K562 (cell line): ENCODE results near the gene GRAMD2B. TPM values are rescaled to one million over a fixed set of nuclear protein-coding genes. Genes with fewer than 3 reads are reported as not detected.
A peak's percentile ranks its signal among the peaks of the same experiment; 100 is the strongest.

ENCODE experiments used
- BCOR ChIP-seq: fragments of 450-650 bp; IDR thresholded peaks from 2 replicates; pipeline ENCODE4 v1.6.1; 2016
- BMI1 ChIP-seq: fragments of 150-350 bp; IDR thresholded peaks from 2 replicates; pipeline ENCODE4 v1.6.1; 2014; ENCODE audit warnings: low read length
- CEBPG ChIP-seq, 3 experiments: fragments of 200-800 bp in 1 of 3; sonication (Bioruptor generic) in 1 of 3; sonication (generic) in 1 of 3; formaldehyde crosslinking in 1 of 3; IDR thresholded peaks in 2 of 3; conservative IDR thresholded peaks in 1 of 3; 2 replicates each; pipeline versions ENCODE4 v1.6.1 to v1.8.0; 2016 to 2022; ENCODE audit warnings: missing compliant biosample characterization in 2 of 3, missing genetic modification characterization in 2 of 3, mild to moderate bottlenecking in 1 of 3, missing genetic modification reagents in 1 of 3
- HDAC8 ChIP-seq: fragments of 450-650 bp; IDR thresholded peaks from 2 replicates; pipeline ENCODE4 v1.6.1; 2016; ENCODE audit warnings: mild to moderate bottlenecking, missing genetic modification characterization, moderate library complexity, missing compliant biosample characterization
- HNRNPLL ChIP-seq: fragments of 200-400 bp; formaldehyde crosslinking; IDR thresholded peaks from 2 replicates; pipeline ENCODE4 v1.6.1; 2017; ENCODE audit warnings: low read length, low read depth, mild to moderate bottlenecking; ENCODE audit not compliant: poor library complexity, severe bottlenecking
- MAZ ChIP-seq, 2 experiments: fragments of 450-650 bp in 1 of 2; sonication (generic) in 1 of 2; formaldehyde crosslinking; IDR thresholded peaks in 1 of 2; conservative IDR thresholded peaks in 1 of 2; 2 replicates each; pipeline versions ENCODE4 v1.4.0 to v1.5.0; 2020; ENCODE audit warnings: mild to moderate bottlenecking in 1 of 2, missing genetic modification reagents in 1 of 2
- POLR2H ChIP-seq: IDR thresholded peaks from 2 replicates; pipeline ENCODE4 v1.6.1; 2016; ENCODE audit warnings: missing genetic modification characterization, low read depth, mild to moderate bottlenecking, control low read depth, missing compliant biosample characterization, moderate library complexity
- SAP30 ChIP-seq: fragments of 200-600 bp; sonication (generic); IDR thresholded peaks from 2 replicates; pipeline ENCODE4 v1.6.1; 2012; ENCODE audit warnings: borderline replicate concordance, low read depth, mild to moderate bottlenecking, moderate library complexity, low read length, control low read depth, inconsistent platforms; ENCODE audit not compliant: insufficient read depth, poor library complexity, severe bottlenecking
- STAG1 ChIP-seq: sonication (generic); formaldehyde crosslinking; IDR thresholded peaks from 2 replicates; pipeline ENCODE4 v1.5.0; 2020; ENCODE audit warnings: missing genetic modification reagents, borderline replicate concordance
- YY1 ChIP-seq, 3 experiments: IDR thresholded peaks; 2 replicates each; pipeline ENCODE4 v1.6.1; 2011; ENCODE audit warnings: low read length in 2 of 3, mild to moderate bottlenecking in 2 of 3, moderate library complexity in 2 of 3, borderline replicate concordance in 1 of 3, control low read depth in 1 of 3, low read depth in 1 of 3; ENCODE audit not compliant: insufficient read depth in 3 of 3, insufficient replicate concordance in 2 of 3, control insufficient read depth in 1 of 3, insufficient read length in 1 of 3; ENCODE audit errors: extremely low read depth in 1 of 3
- ZC3H11A ChIP-seq: IDR thresholded peaks from 2 replicates; pipeline ENCODE4 v1.6.1; 2012; ENCODE audit warnings: low read depth, low read length, improper control_type of control experiment
- ZFP1 ChIP-seq: fragments of 450-650 bp; formaldehyde crosslinking; IDR thresholded peaks from 2 replicates; pipeline ENCODE4 v1.4.0; 2020; ENCODE audit warnings: mild to moderate bottlenecking, mixed read lengths
- ZNF197 ChIP-seq: fragments of 200-800 bp; sonication (Bioruptor generic); IDR thresholded peaks from 2 replicates; pipeline ENCODE4 v1.6.1; 2016; ENCODE audit warnings: low read depth, missing genetic modification characterization, missing compliant biosample characterization
- polyA plus RNA-seq, 8 experiments: library from polyadenylated mRNA; depleted of rRNA in 4 of 8; stranded (reverse) in 5 of 8; unstranded in 3 of 8; fragments of >200 nt; fragmentation: Nextera tagmentation in 2 of 8; fragmentation: Illumina TruSeq in 1 of 8; extraction: Ambion mirVana in 2 of 8; extraction: Trizol in 1 of 8; gene quantifications; 2 replicates each; pipeline versions ENCODE4 v1.2.1 to v1.2.3, GENCODE V29; 2011 to 2014; ENCODE audit warnings: inconsistent platforms in 1 of 8, missing spikeins in 1 of 8
- total RNA-seq, 7 experiments: library from RNA; depleted of rRNA in 6 of 7; stranded (reverse); fragments of >200 nt in 6 of 7; fragmentation: Illumina TruSeq in 2 of 7; extraction: Trizol in 2 of 7; gene quantifications; 2 replicates each; pipeline versions ENCODE4 v1.2.1 to v1.2.3, GENCODE V29; 2011 to 2021; ENCODE audit warnings: low replicate concordance in 1 of 7
- TF ChIP-seq, protein P1 (sequence below): sonication (generic); formaldehyde crosslinking; IDR thresholded peaks from 2 replicates; pipeline ENCODE4 v1.8.1; 2023; ENCODE audit warnings: missing genetic modification reagents, mild to moderate bottlenecking, borderline replicate concordance
- TF ChIP-seq, protein P2 (sequence below): sonication (generic); formaldehyde crosslinking; IDR thresholded peaks from 2 replicates; pipeline ENCODE4 v1.8.0; 2022; ENCODE audit warnings: mild to moderate bottlenecking, missing genetic modification reagents, borderline replicate concordance
- TF ChIP-seq, protein P3 (sequence below): fragments of 450-650 bp; IDR thresholded peaks from 2 replicates; pipeline ENCODE4 v1.6.1; 2017; ENCODE audit warnings: antibody characterized with exemption

Gene GRAMD2B
- total and polyA plus RNA-seq, 9 of the 15 experiments (the other 6 are each of a cell fraction or from before 2014, with no cell fraction given): 0.32 to 4.2 (median 1.4) TPM

DNA sequence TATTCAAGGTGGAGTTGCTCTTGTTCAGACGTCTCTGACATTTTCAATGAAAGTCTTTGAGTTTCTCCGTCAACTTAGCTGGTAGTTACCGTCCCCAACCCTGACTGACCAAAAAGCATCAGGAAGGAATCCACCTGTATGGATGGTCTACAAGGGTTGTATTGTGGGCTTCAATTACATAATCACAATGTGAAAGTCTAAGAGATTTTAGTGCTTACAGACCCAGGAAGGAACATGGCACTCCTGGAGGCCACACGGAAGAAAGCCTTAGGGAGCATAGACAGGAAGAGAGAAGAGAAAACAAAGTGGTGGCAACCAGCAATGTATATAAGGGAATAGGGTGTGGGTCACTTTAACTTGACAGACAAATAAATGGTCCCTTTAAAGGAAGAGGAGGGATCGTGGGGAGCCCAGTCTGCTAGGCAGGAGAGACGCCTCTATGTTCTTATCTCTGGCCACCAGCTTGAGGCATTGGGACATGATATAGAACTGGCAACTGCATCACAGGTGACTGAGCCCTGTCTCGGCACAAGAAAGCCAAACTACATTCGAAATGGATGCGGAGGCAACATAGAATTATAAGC, 91.4 kb downstream of the GRAMD2B start (continued):
- TF ChIP-seq, protein P1, sequence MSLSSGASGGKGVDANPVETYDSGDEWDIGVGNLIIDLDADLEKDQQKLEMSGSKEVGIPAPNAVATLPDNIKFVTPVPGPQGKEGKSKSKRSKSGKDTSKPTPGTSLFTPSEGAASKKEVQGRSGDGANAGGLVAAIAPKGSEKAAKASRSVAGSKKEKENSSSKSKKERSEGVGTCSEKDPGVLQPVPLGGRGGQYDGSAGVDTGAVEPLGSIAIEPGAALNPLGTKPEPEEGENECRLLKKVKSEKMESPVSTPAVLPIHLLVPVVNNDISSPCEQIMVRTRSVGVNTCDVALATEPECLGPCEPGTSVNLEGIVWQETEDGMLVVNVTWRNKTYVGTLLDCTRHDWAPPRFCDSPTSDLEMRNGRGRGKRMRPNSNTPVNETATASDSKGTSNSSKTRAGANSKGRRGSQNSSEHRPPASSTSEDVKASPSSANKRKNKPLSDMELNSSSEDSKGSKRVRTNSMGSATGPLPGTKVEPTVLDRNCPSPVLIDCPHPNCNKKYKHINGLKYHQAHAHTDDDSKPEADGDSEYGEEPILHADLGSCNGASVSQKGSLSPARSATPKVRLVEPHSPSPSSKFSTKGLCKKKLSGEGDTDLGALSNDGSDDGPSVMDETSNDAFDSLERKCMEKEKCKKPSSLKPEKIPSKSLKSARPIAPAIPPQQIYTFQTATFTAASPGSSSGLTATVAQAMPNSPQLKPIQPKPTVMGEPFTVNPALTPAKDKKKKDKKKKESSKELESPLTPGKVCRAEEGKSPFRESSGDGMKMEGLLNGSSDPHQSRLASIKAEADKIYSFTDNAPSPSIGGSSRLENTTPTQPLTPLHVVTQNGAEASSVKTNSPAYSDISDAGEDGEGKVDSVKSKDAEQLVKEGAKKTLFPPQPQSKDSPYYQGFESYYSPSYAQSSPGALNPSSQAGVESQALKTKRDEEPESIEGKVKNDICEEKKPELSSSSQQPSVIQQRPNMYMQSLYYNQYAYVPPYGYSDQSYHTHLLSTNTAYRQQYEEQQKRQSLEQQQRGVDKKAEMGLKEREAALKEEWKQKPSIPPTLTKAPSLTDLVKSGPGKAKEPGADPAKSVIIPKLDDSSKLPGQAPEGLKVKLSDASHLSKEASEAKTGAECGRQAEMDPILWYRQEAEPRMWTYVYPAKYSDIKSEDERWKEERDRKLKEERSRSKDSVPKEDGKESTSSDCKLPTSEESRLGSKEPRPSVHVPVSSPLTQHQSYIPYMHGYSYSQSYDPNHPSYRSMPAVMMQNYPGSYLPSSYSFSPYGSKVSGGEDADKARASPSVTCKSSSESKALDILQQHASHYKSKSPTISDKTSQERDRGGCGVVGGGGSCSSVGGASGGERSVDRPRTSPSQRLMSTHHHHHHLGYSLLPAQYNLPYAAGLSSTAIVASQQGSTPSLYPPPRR (CRISPR knock-in tag): 0 out of 2 replicates have a peak, but pooled peaks have one; percentile 29
- TF ChIP-seq CEBPG (CRISPR knock-in tag; IDR thresholded peaks at IDR 0.05): 0 out of 2 replicates have a peak, but pooled peaks have one; percentile 51
- peak in 1 of 2 experiments; percentile 44; a peak in 1 of 4 replicates for TF ChIP-seq CEBPG (tag; conservative IDR thresholded peaks at IDR 0.05 in 1 of 2, IDR thresholded peaks at IDR 0.05 in 1 of 2)
- no peak for TF ChIP-seq SAP30
- TF ChIP-seq ZC3H11A: no peak
- TF ChIP-seq ZNF197 (CRISPR knock-in tag): no peak
- TF ChIP-seq ZFP1 (CRISPR knock-in tag): no peak
- TF ChIP-seq HNRNPLL: no peak
- TF ChIP-seq BCOR: no peak
- TF ChIP-seq, protein P2, sequence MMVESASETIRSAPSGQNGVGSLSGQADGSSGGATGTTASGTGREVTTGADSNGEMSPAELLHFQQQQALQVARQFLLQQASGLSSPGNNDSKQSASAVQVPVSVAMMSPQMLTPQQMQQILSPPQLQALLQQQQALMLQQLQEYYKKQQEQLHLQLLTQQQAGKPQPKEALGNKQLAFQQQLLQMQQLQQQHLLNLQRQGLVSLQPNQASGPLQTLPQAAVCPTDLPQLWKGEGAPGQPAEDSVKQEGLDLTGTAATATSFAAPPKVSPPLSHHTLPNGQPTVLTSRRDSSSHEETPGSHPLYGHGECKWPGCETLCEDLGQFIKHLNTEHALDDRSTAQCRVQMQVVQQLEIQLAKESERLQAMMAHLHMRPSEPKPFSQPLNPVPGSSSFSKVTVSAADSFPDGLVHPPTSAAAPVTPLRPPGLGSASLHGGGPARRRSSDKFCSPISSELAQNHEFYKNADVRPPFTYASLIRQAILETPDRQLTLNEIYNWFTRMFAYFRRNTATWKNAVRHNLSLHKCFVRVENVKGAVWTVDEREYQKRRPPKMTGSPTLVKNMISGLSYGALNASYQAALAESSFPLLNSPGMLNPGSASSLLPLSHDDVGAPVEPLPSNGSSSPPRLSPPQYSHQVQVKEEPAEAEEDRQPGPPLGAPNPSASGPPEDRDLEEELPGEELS (CRISPR knock-in tag): no peak
- peak; percentile 65 for TF ChIP-seq HDAC8 (tag)
- TF ChIP-seq MAZ (CRISPR knock-in tag; conservative IDR thresholded peaks at IDR 0.05 in 1 of 2, IDR thresholded peaks at IDR 0.05 in 1 of 2): no peak
- no peak for TF ChIP-seq POLR2H (tag)
- no peak for TF ChIP-seq STAG1
- 0 out of 2 replicates have a peak, but pooled peaks have one; percentile 21 for TF ChIP-seq BMI1
- TF ChIP-seq, protein P3, sequence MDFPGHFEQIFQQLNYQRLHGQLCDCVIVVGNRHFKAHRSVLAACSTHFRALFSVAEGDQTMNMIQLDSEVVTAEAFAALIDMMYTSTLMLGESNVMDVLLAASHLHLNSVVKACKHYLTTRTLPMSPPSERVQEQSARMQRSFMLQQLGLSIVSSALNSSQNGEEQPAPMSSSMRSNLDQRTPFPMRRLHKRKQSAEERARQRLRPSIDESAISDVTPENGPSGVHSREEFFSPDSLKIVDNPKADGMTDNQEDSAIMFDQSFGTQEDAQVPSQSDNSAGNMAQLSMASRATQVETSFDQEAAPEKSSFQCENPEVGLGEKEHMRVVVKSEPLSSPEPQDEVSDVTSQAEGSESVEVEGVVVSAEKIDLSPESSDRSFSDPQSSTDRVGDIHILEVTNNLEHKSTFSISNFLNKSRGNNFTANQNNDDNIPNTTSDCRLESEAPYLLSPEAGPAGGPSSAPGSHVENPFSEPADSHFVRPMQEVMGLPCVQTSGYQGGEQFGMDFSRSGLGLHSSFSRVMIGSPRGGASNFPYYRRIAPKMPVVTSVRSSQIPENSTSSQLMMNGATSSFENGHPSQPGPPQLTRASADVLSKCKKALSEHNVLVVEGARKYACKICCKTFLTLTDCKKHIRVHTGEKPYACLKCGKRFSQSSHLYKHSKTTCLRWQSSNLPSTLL: no peak
- peak in 1 of 3 experiments; percentile 62 for TF ChIP-seq YY1 (IDR thresholded peaks at IDR 0.05; ENCODE audit: borderline replicate concordance in 1 of 3, control insufficient read depth in 1 of 3, extremely low read depth in 1 of 3, insufficient read depth in 3 of 3, insufficient read length in 1 of 3, insufficient replicate concordance in 2 of 3, low read depth in 1 of 3, low read length in 2 of 3)
